A204.1 (cell line): ENCODE measurements around the gene SAYSD1.

Experiments
- FAIRE-seq: peaks from 2 replicates; lab custom pipeline; 2012; peaks lifted over from hg19 to GRCh38; lab: Jason Lieb, UNC

The SAYSD1 gene

DNA sequence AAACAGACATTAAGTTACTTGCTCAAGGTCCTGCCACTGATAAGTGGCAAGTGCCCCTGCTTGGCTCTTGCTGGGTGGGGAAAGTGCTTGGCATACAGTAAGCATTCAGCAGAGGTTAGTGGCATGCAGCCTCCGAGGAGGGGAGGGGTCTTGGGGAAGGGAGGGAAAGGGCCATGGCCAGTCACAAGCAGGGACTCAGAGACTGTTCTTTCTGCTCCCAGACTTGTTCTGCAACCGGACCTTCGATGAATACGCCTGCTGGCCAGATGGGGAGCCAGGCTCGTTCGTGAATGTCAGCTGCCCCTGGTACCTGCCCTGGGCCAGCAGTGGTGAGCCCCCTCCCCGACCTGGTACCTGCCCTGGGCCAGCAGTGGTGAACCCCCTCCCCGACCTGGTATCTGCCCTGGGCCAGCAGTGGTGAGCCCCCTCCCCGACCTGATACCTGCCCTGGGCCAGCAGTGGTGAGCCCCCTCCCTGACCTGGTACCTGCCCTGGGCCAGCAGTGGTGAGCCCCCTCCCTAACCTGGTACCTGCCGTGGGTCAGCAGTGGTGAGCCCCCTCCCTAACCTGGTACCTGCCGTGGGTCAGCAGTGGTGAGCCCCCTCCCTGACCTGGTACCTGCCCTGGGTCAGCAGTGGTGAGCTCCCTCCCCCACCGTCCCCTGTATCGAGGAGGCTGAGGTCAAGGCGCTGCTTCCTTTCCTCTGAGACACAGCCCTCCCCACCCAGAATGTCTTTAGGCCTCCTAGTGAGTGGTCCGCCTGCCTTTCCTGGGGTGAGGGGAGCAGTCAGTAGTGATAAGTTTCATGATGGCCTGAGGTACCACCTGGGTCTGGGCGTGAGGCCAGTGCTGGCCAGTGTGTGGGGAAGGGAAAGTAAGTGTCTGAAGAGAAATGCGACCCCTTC, 57.5 kb downstream of the SAYSD1 start:
- no peak for FAIRE-seq

DNA sequence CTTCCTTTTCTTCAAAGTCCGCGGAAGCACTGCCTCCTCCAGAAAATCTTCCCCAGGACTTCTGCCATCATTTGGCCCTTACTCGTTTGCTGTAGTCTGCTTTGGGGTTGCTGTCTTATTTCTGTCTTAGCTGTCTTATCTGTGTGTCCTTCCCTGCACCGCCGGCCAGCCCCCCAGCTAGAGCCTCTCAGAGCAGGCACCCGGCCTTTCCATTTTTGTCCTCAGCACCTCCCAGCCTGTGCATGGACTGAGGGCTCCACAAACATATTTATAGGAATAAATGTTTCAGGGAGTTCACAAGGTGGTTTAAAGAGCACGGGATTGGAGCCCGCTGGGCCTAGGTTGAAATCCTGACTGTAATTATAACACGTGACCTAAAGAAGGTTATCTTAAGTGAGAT, 58.3 kb downstream of the SAYSD1 start:
- FAIRE-seq = no peak

DNA sequence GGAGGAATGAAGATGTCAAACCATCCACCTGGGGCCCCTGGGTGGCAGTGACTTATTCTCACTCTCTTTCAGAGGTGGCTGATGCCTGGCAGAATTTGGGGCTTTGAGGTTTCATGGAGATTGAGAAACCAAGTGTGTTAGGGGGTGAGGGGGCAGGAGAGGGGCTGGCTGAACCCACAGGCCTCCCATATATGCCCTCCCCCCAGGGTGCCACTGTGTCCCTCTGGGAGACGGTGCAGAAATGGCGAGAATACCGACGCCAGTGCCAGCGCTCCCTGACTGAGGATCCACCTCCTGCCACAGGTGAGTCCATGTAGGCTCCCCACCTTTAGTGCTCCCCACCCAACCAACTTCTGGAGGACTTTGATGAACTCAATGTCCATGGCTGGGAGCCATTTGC, 58.8 kb downstream of the SAYSD1 start:
- FAIRE-seq = no peak

DNA sequence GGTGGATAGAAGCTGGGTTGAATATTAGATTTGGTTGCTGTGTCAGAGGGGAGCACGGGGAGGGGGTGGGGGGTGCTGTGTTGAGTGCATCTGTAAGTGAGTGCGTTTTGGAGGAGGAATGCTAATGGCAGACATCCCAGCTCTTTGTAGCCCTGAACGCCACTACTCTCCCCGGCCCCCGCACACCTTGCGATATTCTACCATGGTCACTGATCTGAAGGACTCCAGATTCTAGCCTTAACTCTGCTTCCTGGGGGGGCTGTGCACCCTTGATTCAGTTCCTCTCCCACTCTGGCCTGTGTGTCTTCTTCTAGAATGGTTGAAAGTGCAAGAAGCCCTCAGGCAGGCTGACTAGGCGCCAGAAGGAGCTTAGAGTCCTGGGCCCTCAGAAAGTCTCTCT, 59.3 kb downstream of the SAYSD1 start:
- FAIRE-seq = no peak

DNA sequence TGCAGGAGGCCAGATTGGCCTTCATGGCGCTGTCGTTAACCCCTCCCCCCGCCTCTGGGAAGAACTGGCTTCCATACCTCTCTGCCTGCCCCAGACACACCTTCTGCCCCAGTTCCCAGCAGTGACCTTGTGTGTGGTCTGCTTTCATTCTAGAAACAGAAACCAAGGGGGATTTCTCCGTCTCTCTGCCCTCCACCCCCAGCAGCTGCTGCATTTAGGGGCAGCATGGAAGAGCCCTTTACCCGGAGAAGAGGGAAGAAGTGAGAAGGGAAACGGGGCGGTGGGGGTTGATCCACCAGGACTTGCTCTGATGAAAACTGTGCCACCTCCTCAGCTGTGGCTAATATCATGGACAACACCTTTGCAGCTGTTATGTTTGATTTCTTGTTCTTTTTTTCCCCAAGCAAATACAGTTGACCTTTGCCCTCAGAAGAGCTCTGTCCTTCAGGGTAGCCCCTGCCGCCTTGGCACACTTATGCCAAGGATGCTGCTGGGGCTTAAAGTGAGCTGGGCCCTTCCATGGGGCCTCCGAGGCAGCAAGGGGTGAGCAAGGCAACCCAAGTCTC, 60.3 kb downstream of the SAYSD1 start:
- FAIRE-seq = no peak
